Measurements from ENCODE around the gene OSBPL2. TPM values are rescaled to one million over a fixed set of nuclear protein-coding genes. Genes with fewer than 3 reads are reported as not detected.
A peak's percentile ranks its signal among the peaks of the same experiment; 100 is the strongest.

The OSBPL2 gene
- total RNA-seq, 2 donors from 2014 or later: 46.7 to 50.3 TPM

- no peak overlapping the region for H3K4me3 ChIP-seq (ENCODE audit: low read length)
- no peak overlapping the region for H3K27ac ChIP-seq (ENCODE audit: low read depth, low read length)
- no peaks in the 10 kb centered on the region for H3K27me3 Mint-ChIP-seq (ENCODE audit: insufficient read depth)
- no peak overlapping the region for H3K9ac ChIP-seq (ENCODE audit: extremely low read depth, low read length, poor library complexity, severe bottlenecking)
- peaks cover 54% of the 10 kb centered on the region for H3K36me3 Mint-ChIP-seq (ENCODE audit: low read depth)
- H3K36me3 ChIP-seq (ENCODE audit: control insufficient read depth, insufficient read depth, low read length): peaks cover 63% of the 10 kb centered on the region
- 94 to 96% methylated on average over 8 to 14 of the region's 14 CpGs for WGBS, 2 experiments (ENCODE audit: insufficient coverage in 1 of 2, insufficient read length in 1 of 2)
- peaks cover 3% of the 10 kb centered on the region for H3K9me3 Mint-ChIP-seq
- no peak for TF ChIP-seq CTCF (conservative IDR thresholded peaks at IDR 0.05)
- no peaks in the 10 kb centered on the region for H3K9me3 ChIP-seq (ENCODE audit: control insufficient read depth, low read length)
- DNase-seq: no peak
- H3K27ac Mint-ChIP-seq: no peak overlapping the region
- no peaks in the 10 kb centered on the region for H3K27me3 ChIP-seq (ENCODE audit: control insufficient read depth, insufficient read depth, low read length, poor library complexity, severe bottlenecking)
- H3K4me1 Mint-ChIP-seq: no peaks in the 10 kb centered on the region
- no peak overlapping the region for H3K4me3 Mint-ChIP-seq
- H3K4me1 ChIP-seq (ENCODE audit: control insufficient read depth, insufficient read depth, low read length): no peaks in the 10 kb centered on the region
Observed at GRCh38 chr20:62326559-62326958, 88.2 kb downstream of the OSBPL2 start.

DNA sequence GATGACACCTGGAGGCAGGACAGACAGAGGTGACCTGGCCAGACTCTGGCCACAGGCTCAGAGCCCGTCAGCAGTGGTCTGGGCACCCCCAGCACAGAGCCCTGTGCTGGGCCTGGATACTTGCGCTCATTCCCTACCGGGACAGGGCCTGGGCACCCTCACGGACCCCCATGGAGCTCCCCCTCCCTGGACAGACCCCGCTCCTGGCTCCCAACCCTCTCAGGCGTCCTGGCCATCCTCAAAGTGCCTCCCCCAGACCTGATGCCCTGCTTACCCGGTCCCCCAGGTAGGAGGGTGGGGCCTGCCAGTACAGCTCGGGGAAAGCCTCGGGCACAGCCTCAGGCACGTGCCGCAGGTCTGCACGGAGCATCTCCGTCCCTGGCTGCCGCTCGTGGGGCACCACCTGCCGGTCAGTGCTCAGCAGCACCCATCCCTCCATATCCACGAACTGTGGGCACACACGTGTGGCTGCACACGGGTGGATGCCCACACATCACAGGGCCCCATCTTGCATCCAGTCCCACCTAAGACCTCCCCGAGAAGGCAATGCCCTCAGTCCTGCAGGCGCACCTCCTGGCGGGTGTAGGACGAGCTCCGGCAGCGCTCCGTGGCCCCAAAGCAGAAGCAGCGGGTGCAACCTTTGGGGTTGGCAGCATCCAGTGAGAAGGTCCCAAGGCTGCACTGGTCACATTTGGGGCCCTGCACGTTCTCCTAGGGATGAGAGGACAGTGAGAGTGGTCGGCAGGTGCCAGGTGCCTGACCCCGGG is 88.8 kb downstream of the OSBPL2 start:
- H3K4me3 Mint-ChIP-seq: no peak overlapping the region
- no peak for TF ChIP-seq CTCF (conservative IDR thresholded peaks at IDR 0.05)
- Histone ChIP-seq H3K27ac (ENCODE audit: low read depth, low read length) (no peak overlapping the region), H3K36me3 (ENCODE audit: control insufficient read depth, insufficient read depth, low read length) (peaks cover 58% of the 10 kb centered on the region), H3K27me3 (ENCODE audit: control insufficient read depth, insufficient read depth, low read length, poor library complexity, severe bottlenecking) (no peaks in the 10 kb centered on the region), H3K4me3 (ENCODE audit: low read length) (no peak overlapping the region), H3K9me3 (ENCODE audit: control insufficient read depth, low read length) (no peaks in the 10 kb centered on the region), H3K9ac (ENCODE audit: extremely low read depth, low read length, poor library complexity, severe bottlenecking) (no peak overlapping the region), H3K4me1 (ENCODE audit: control insufficient read depth, insufficient read depth, low read length) (no peaks in the 10 kb centered on the region)
- no peaks in the 10 kb centered on the region for H3K27me3 Mint-ChIP-seq (ENCODE audit: insufficient read depth)
- H3K9me3 Mint-ChIP-seq: peaks cover 3% of the 10 kb centered on the region
- H3K4me1 Mint-ChIP-seq: no peaks in the 10 kb centered on the region
- H3K27ac Mint-ChIP-seq: no peak overlapping the region
- H3K36me3 Mint-ChIP-seq (ENCODE audit: low read depth): peaks cover 58% of the 10 kb centered on the region
- WGBS, 2 experiments (ENCODE audit: insufficient coverage in 1 of 2, insufficient read length in 1 of 2): 82 to 86% methylated on average over 22 to 30 of the region's 30 CpGs
- DNase-seq: no peak

- Mint-ChIP-seq H3K27ac (no peak overlapping the region), H3K36me3 (ENCODE audit: low read depth) (peaks cover 57% of the 10 kb centered on the region), H3K4me1 (no peaks in the 10 kb centered on the region), H3K4me3 (no peak overlapping the region), H3K27me3 (ENCODE audit: insufficient read depth) (no peaks in the 10 kb centered on the region), H3K9me3 (peaks cover 3% of the 10 kb centered on the region)
- Histone ChIP-seq H3K27ac (ENCODE audit: low read depth, low read length) (no peak overlapping the region), H3K9ac (ENCODE audit: extremely low read depth, low read length, poor library complexity, severe bottlenecking) (no peak overlapping the region), H3K27me3 (ENCODE audit: control insufficient read depth, insufficient read depth, low read length, poor library complexity, severe bottlenecking) (no peaks in the 10 kb centered on the region), H3K36me3 (ENCODE audit: control insufficient read depth, insufficient read depth, low read length) (peaks cover 57% of the 10 kb centered on the region), H3K9me3 (ENCODE audit: control insufficient read depth, low read length) (no peaks in the 10 kb centered on the region), H3K4me1 (ENCODE audit: control insufficient read depth, insufficient read depth, low read length) (no peaks in the 10 kb centered on the region), H3K4me3 (ENCODE audit: low read length) (no peak overlapping the region)
- 88 to 92% methylated on average over 16 to 33 of the region's 33 CpGs for WGBS, 2 experiments (ENCODE audit: insufficient coverage in 1 of 2, insufficient read length in 1 of 2)
- no peak for DNase-seq
- TF ChIP-seq CTCF (conservative IDR thresholded peaks at IDR 0.05): peak; percentile 11
Observed at GRCh38 chr20:62327726-62328495, 89.6 kb downstream of the OSBPL2 start.
